Activated T-cell treated with anti-CD3 and anti-CD28 coated beads, Interleukin-2, amount 50 U/mL, for 24 hours (primary cell): Measurements from ENCODE around the gene NCDN.

Experiments used
- DNase-seq: peaks from one replicate; pipeline ENCODE4 v3.0.0-alpha.2; 2020
- H3K27ac Mint-ChIP-seq: 2 replicates; pipeline ENCODE4 v1.8.0; 2020; ENCODE audit warnings: mild to moderate bottlenecking, mixed read lengths
- H3K27me3 Mint-ChIP-seq: 2 replicates; pipeline ENCODE4 v1.8.0; 2020; ENCODE audit warnings: mixed read lengths
- H3K36me3 Mint-ChIP-seq: 2 replicates; pipeline ENCODE4 v1.8.0; 2020; ENCODE audit warnings: low read depth, mixed read lengths
- H3K4me1 Mint-ChIP-seq: 2 replicates; pipeline ENCODE4 v1.8.0; 2020; ENCODE audit warnings: low read depth, mixed read lengths
- H3K4me3 Mint-ChIP-seq: 2 replicates; pipeline ENCODE4 v1.8.0; 2020; ENCODE audit warnings: mild to moderate bottlenecking, moderate library complexity, mixed read lengths
- H3K9me3 Mint-ChIP-seq: 2 replicates; pipeline ENCODE4 v1.8.0; 2020; ENCODE audit warnings: mixed read lengths

Gene NCDN

GRCh38 chr1:35560256-35561225 is 2.9 kb downstream of the NCDN start:
- no peak for DNase-seq
- H3K36me3 Mint-ChIP-seq: peaks cover 69% of the 10 kb centered on the region
- H3K9me3 Mint-ChIP-seq: no peaks in the 10 kb centered on the region
- no peak overlapping the region for H3K4me3 Mint-ChIP-seq
- H3K4me1 Mint-ChIP-seq: peaks cover 58% of the 10 kb centered on the region
- H3K27me3 Mint-ChIP-seq: no peaks in the 10 kb centered on the region
- peak overlapping the region; percentile 91 for H3K27ac Mint-ChIP-seq

GRCh38 chr1:35561297-35561971 is 3.8 kb downstream of the NCDN start:
- no peak for DNase-seq
- H3K36me3 Mint-ChIP-seq: peaks cover 73% of the 10 kb centered on the region
- peaks cover 49% of the 10 kb centered on the region for H3K4me1 Mint-ChIP-seq
- no peaks in the 10 kb centered on the region for H3K9me3 Mint-ChIP-seq
- no peaks in the 10 kb centered on the region for H3K27me3 Mint-ChIP-seq
- H3K27ac Mint-ChIP-seq: peak overlapping the region; percentile 42
- no peak overlapping the region for H3K4me3 Mint-ChIP-seq

GRCh38 chr1:35561972-35562680 is 4.5 kb downstream of the NCDN start:
- Mint-ChIP-seq H3K4me1 (peaks cover 46% of the 10 kb centered on the region), H3K9me3 (no peaks in the 10 kb centered on the region), H3K4me3 (no peak overlapping the region), H3K27ac (peak overlapping the region; percentile 84), H3K27me3 (no peaks in the 10 kb centered on the region), H3K36me3 (peaks cover 76% of the 10 kb centered on the region)
- no peak for DNase-seq

- Mint-ChIP-seq H3K4me3 (no peak overlapping the region), H3K4me1 (peaks cover 43% of the 10 kb centered on the region), H3K27me3 (no peaks in the 10 kb centered on the region), H3K9me3 (no peaks in the 10 kb centered on the region), H3K27ac (peak overlapping the region; percentile 84), H3K36me3 (peaks cover 69% of the 10 kb centered on the region)
- DNase-seq: no peak
Measured at GRCh38 chr1:35563166-35563565, 5.6 kb downstream of the NCDN start.

GRCh38 chr1:35564037-35564883 is 6.7 kb downstream of the NCDN start:
- Mint-ChIP-seq H3K4me3 (no peak overlapping the region), H3K27ac (peak overlapping the region; percentile 27), H3K4me1 (peaks cover 39% of the 10 kb centered on the region), H3K36me3 (peaks cover 66% of the 10 kb centered on the region), H3K9me3 (no peaks in the 10 kb centered on the region), H3K27me3 (no peaks in the 10 kb centered on the region)
- peak; percentile 83 for DNase-seq

GRCh38 chr1:35564884-35565741 is 7.5 kb downstream of the NCDN start:
- no peak for DNase-seq
- Mint-ChIP-seq H3K36me3 (peaks cover 59% of the 10 kb centered on the region), H3K4me1 (peaks cover 37% of the 10 kb centered on the region)

GRCh38 chr1:35565742-35566133 is 8.1 kb downstream of the NCDN start:
- Mint-ChIP-seq H3K4me1 (peaks cover 39% of the 10 kb centered on the region), H3K36me3 (peaks cover 55% of the 10 kb centered on the region), H3K4me3 (no peak overlapping the region), H3K9me3 (no peaks in the 10 kb centered on the region), H3K27me3 (no peaks in the 10 kb centered on the region), H3K27ac (no peak overlapping the region)
- DNase-seq: no peak

More at GRCh38 chr1:35564884-35565741, 7.5 kb downstream of the NCDN start:
- Mint-ChIP-seq H3K27me3 (no peaks in the 10 kb centered on the region), H3K4me3 (no peak overlapping the region), H3K27ac (peak overlapping the region; percentile 61), H3K9me3 (no peaks in the 10 kb centered on the region)

GRCh38 chr1:35567947-35568558 is 10.5 kb downstream of the NCDN start:
- no peak for DNase-seq
- Mint-ChIP-seq H3K27ac (no peak overlapping the region), H3K4me1 (peaks cover 22% of the 10 kb centered on the region)

GRCh38 chr1:35568975-35569395 is 11.4 kb downstream of the NCDN start:
- no peaks in the 10 kb centered on the region for H3K27me3 Mint-ChIP-seq
- H3K4me3 Mint-ChIP-seq: no peak overlapping the region
- no peak overlapping the region for H3K27ac Mint-ChIP-seq
- no peaks in the 10 kb centered on the region for H3K9me3 Mint-ChIP-seq
- peak; percentile 75 for DNase-seq
- H3K4me1 Mint-ChIP-seq: peaks cover 20% of the 10 kb centered on the region
- peaks cover 26% of the 10 kb centered on the region for H3K36me3 Mint-ChIP-seq

More at GRCh38 chr1:35567947-35568558, 10.5 kb downstream of the NCDN start:
- Mint-ChIP-seq H3K9me3 (no peaks in the 10 kb centered on the region), H3K36me3 (peaks cover 34% of the 10 kb centered on the region), H3K4me3 (no peak overlapping the region), H3K27me3 (no peaks in the 10 kb centered on the region)

- no peaks in the 10 kb centered on the region for H3K9me3 Mint-ChIP-seq
- H3K27me3 Mint-ChIP-seq: no peaks in the 10 kb centered on the region
- peaks cover 12% of the 10 kb centered on the region for H3K4me1 Mint-ChIP-seq
- H3K36me3 Mint-ChIP-seq: peaks cover 16% of the 10 kb centered on the region
- H3K4me3 Mint-ChIP-seq: no peak overlapping the region
- no peak overlapping the region for H3K27ac Mint-ChIP-seq
- DNase-seq: no peak
Measured at GRCh38 chr1:35569936-35570335, 12.3 kb downstream of the NCDN start.

- no peak overlapping the region for H3K27ac Mint-ChIP-seq
- DNase-seq: no peak
- H3K4me3 Mint-ChIP-seq: no peak overlapping the region
- H3K36me3 Mint-ChIP-seq: peaks cover 14% of the 10 kb centered on the region
- peaks cover 12% of the 10 kb centered on the region for H3K4me1 Mint-ChIP-seq
- no peaks in the 10 kb centered on the region for H3K9me3 Mint-ChIP-seq
- peaks cover 5% of the 10 kb centered on the region for H3K27me3 Mint-ChIP-seq
Measured at GRCh38 chr1:35570589-35571137, 13.1 kb downstream of the NCDN start.

- Mint-ChIP-seq H3K4me1 (peaks cover 12% of the 10 kb centered on the region), H3K27ac (no peak overlapping the region), H3K9me3 (no peaks in the 10 kb centered on the region), H3K36me3 (peaks cover 11% of the 10 kb centered on the region), H3K4me3 (no peak overlapping the region), H3K27me3 (peaks cover 9% of the 10 kb centered on the region)
- no peak for DNase-seq
Measured at GRCh38 chr1:35571263-35571662, 13.7 kb downstream of the NCDN start.
